HCEC 1CT (cell line): ENCODE measurements around the gene CSMD2.

Experiments used
- DNase-seq: peaks from one replicate; pipeline ENCODE4 v3.0.0-alpha.2; 2017

Gene CSMD2

GRCh38 chr1:33464552-33464951, 700.5 kb downstream of the CSMD2 start:
- no peak for DNase-seq
